ENCODE results near the gene SIK2.
"Not testable (repeated sequence)": the region's sequence is repeated elsewhere in the genome, so short reads cannot be mapped to it uniquely, and the experiment has no call there.

Gene SIK2

GRCh38 chr11:111748035-111748804, 146.0 kb downstream of the SIK2 start:
- no peak for DNase-seq (ENCODE audit: extremely low read depth in 1 of 2, low read depth in 1 of 2)

- DNase-seq (ENCODE audit: extremely low read depth in 1 of 2, low read depth in 1 of 2): no peak
Measured at GRCh38 chr11:111749646-111750045, 147.4 kb downstream of the SIK2 start.

- no peak for DNase-seq (ENCODE audit: extremely low read depth in 1 of 2, low read depth in 1 of 2)
Measured at GRCh38 chr11:111756097-111756496, 153.8 kb downstream of the SIK2 start.

GRCh38 chr11:111759376-111759775, 157.1 kb downstream of the SIK2 start:
- DNase-seq (ENCODE audit: extremely low read depth in 1 of 2, low read depth in 1 of 2): no peak

- DNase-seq (ENCODE audit: extremely low read depth in 1 of 2, low read depth in 1 of 2): no peak
Measured at GRCh38 chr11:111759778-111760407, 157.6 kb downstream of the SIK2 start.

GRCh38 chr11:111761036-111761435, 158.8 kb downstream of the SIK2 start:
- no peak for DNase-seq (ENCODE audit: extremely low read depth in 1 of 2, low read depth in 1 of 2)

- no peak for DNase-seq (ENCODE audit: extremely low read depth in 1 of 2, low read depth in 1 of 2)
Measured at GRCh38 chr11:111762526-111762925, 160.3 kb downstream of the SIK2 start.

- DNase-seq (ENCODE audit: extremely low read depth in 1 of 2, low read depth in 1 of 2): no peak
Measured at GRCh38 chr11:111762981-111763643, 160.9 kb downstream of the SIK2 start.

GRCh38 chr11:111764621-111765020, 162.4 kb downstream of the SIK2 start:
- no peak for DNase-seq (ENCODE audit: extremely low read depth in 1 of 2, low read depth in 1 of 2)

GRCh38 chr11:111765320-111765983, 163.2 kb downstream of the SIK2 start:
- DNase-seq (ENCODE audit: extremely low read depth in 1 of 2, low read depth in 1 of 2): peak in 1 of 2 donors; percentile 3

- DNase-seq (ENCODE audit: extremely low read depth in 1 of 2, low read depth in 1 of 2): peak; percentile 52 to 53
Measured at GRCh38 chr11:111765984-111766833, 164.0 kb downstream of the SIK2 start, which contains the start of gene PPP2R1B. PPP2R1B (minus strand) TSS chr11:111766389; CDS start chr11:111766361, 28 bp downstream.

- no peak for DNase-seq (ENCODE audit: extremely low read depth in 1 of 2, low read depth in 1 of 2)
Measured at GRCh38 chr11:111766834-111767142, 164.5 kb downstream of the SIK2 start.

GRCh38 chr11:111770581-111771134, 168.4 kb downstream of the SIK2 start:
- DNase-seq (ENCODE audit: extremely low read depth in 1 of 2, low read depth in 1 of 2): no peak

- not testable (repeated sequence) for DNase-seq (ENCODE audit: extremely low read depth in 1 of 2, low read depth in 1 of 2)
Measured at GRCh38 chr11:111771205-111771604, 169.0 kb downstream of the SIK2 start.

- no peak for DNase-seq (ENCODE audit: extremely low read depth in 1 of 2, low read depth in 1 of 2)
Measured at GRCh38 chr11:111772535-111772934, 170.3 kb downstream of the SIK2 start.

GRCh38 chr11:111774955-111775710, 172.9 kb downstream of the SIK2 start:
- no peak for DNase-seq (ENCODE audit: extremely low read depth in 1 of 2, low read depth in 1 of 2)

- DNase-seq (ENCODE audit: extremely low read depth in 1 of 2, low read depth in 1 of 2): no peak
Measured at GRCh38 chr11:111776398-111777093, 174.3 kb downstream of the SIK2 start.

GRCh38 chr11:111777094-111778046, 175.1 kb downstream of the SIK2 start:
- peak in 1 of 2 donors; percentile 3 for DNase-seq (ENCODE audit: extremely low read depth in 1 of 2, low read depth in 1 of 2)
